Activated naive CD8-positive, alpha-beta T cell treated with anti-CD3 and anti-CD28 coated beads, Interleukin-2, amount 50 U/mL, for 16 hours (primary cell): Measurements from ENCODE around the gene FAM25G.
"Not testable (repeated sequence)": the region's sequence is repeated elsewhere in the genome, so short reads cannot be mapped to it uniquely, and the experiment has no call there.

ENCODE experiments used
- DNase-seq: peaks from one replicate; pipeline ENCODE4 v3.0.0-alpha.2; 2020; ENCODE audit warnings: low read depth, low spot score

Gene FAM25G

DNA sequence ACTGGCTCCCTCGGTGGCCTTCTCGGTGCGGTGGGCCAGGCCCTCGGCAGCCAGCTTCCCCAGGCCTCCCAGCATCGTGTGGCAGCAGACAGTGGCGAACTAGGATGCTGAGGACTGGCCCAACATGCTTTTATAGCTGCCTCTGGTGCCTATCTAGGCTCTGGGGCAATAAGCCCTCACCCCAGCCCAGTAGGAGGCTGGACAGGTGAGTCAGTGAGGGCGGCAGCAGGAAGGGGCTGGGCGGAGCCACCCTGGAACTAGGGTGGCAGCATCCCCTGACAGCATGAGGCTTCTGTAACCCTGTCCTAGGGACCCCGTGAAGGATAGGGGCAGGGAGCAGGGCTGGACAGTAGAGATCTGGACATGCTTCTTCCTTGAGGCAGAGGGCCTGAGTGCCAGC lies at the start of gene FAM25G:
Gene FAM25G, minus strand, starts transcription at position 101 of the 400 bp plus-strand sequence. Its CDS starts 26 bp downstream, at position 75.
- DNase-seq: not testable (repeated sequence)

DNA sequence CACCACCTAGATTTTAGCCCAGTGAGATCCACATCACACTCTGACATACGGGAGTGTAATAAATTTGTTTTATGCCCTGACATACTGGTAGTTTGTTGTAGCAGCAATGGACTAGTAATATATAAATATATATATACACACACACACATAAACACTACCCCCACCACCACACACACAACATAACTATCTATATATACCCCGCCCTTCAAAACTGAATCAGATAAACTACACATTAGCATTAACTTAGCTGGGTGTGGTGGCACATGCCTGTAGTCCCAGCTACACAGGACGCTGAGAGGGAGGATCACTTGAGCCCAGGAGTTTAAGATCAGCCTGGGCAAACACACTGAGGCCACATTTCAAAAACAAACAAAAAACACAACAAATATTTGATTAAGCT lies 44.9 kb upstream of the FAM25G start:
- DNase-seq: not testable (repeated sequence)

DNA sequence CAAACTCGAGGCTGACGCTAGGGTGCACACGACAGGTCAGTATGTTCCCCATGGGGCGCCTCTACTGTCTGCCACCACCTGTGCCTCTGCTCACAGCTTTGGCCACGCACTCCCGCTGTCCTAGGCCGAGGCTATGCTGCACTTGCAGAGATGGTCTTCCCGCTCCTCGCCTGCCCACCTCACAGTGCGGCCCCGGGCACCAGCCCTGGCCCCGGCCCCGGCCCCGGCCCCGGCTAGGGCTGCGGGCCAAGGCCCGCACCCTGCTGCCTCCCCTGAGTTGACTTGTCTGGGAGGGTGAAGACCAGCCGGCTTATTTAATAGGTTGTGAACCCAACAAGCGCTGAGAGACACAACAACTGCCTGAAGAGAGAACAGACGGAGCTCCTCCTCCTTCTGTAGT lies 32.0 kb upstream of the FAM25G start, which contains the start of gene AGAP9:
Gene AGAP9, minus strand, starts transcription at position 164 of the 400 bp plus-strand sequence. Its CDS starts 112 bp downstream, at position 52.
- DNase-seq: not testable (repeated sequence)

DNA sequence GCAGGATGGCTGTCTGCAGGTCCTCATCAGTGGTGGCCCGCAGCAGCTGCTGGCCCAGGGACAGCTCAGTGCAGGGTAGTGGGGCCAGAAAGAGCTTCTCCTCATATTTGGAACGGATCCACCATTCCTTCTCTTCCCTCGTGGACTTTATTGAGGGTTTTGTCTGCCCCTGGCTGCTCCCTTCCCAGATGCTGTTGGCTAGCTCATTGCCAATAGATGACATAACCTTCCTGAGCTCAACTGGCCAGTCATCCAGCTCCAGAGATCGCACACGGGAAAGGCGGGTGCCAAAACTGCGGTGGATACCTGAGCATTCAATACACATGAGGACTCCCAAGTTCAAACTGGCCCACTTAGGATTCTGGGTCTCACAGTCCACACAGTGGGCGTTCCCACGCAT lies 10.8 kb upstream of the FAM25G start:
- not testable (repeated sequence) for DNase-seq

DNA sequence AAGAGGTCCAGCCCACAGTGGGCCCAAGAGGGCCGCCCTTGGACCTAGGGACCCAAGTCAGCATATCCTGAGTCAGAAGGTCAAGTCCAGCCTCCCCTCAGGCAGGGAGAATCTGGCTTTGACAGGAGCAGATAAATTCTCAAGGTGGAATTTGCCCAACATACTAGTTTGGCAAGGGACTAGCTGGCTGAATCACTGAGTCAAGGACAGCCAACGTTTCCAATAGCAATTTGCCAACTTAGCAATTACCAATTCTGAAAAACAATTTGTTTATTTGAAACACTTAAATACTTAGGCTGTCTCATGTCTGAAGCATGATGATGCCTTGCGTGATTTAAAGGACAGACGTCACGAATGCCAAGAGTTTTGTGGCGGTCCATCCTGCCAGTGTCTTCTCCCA lies 2.7 kb upstream of the FAM25G start:
- DNase-seq: not testable (repeated sequence)

DNA sequence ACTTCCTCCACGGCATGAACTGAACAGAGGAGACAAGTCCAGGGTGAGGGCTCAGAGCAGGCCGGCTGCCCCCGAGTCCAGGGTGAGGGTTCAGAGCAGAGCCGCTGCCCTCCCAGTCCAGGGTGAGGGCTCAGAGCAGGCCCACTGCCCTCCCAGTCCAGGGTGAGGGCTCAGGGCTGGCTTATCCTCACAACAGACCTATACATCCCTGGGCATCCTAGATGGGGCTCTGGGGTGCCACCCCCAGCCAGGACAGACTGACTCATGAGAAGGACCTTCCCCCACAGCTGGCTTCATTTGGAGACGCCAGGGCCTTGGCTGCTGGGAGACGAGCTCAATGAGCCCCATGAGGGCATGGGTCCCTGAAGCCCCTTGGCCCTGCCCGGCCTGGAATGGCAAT lies 1.9 kb downstream of the FAM25G start:
- not testable (repeated sequence) for DNase-seq

DNA sequence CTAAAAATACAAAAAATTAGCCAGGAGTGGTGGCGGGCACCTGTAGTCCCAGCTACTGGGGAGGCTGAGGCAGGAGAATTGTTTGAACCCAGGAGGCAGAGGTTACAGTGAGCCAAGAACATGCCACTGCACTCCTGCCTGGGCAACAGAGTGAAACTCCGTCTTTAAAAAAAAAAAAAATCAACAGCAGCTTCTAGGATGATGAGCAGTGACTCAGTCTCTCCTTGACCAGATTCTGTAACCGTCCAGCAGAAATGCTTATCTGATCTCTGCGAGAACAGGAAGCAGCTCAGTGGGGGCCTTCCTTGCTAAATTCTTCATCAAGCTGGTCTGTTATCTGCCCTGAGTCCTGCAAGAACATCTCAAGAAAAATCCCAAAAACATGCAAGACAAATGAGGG lies 5.6 kb downstream of the FAM25G start:
- not testable (repeated sequence) for DNase-seq

DNA sequence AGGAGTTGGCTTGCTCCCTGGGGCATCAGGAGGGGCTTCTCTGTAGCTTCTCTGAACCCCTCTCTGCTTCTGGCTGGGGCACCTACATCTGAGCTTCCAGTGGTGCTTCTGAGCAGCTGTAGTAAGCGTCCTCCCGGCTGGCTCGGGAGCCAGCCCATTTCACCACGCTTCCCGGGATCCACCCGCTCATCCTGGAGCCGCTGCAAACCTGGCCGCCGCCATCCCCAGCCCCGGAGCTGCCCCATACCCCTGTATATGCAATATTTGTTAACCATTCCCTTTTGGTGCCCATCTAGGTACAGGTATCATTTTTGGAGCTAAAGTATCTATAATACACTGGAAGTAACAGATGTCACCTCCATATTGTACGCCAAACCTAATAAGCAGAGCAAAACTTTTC lies 6.7 kb downstream of the FAM25G start:
- not testable (repeated sequence) for DNase-seq

DNA sequence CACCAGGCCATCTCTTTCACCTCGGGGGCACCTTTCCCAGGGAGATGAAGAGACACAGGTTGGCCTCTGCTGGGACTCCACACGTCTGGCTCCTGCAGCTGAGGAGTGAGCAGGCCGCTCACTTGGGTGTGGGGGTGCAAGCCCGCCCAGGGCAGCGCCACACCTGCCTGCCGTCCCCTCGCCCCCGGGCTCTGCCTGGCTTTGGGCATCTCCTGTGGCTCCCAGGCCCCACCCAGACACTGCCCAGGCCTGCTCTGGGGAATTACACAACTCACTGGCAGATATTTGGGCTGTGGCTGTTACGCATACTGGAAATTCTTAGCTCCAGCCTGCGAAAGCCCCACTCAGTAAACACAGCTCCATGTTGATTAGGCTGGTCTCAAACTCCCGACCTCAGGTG lies 7.6 kb downstream of the FAM25G start, which contains the start of gene ANXA8:
Gene ANXA8, minus strand, starts transcription at position 193 of the 400 bp plus-strand sequence. Its CDS starts 182 bp downstream, at position 11.
- not testable (repeated sequence) for DNase-seq

DNA sequence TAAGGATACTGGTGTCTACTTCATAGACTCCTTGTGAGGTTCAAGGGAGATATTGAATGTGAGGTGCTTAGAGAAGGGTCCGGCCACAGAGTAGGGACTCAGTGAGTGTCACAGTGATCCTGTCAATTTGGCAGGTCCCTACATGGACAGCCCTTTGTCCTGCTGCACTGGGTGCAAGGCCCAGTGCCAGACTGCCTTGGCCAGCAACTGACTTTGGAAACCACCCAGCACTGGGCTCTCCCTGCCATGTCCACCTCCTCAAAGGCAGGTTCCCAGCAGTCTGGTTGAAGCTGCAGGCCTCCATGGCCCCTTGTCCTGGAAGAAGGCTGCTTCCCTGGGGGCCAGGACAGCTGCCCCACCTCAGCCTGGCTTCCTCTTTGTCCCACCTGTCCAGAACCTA lies 9.1 kb downstream of the FAM25G start:
- not testable (repeated sequence) for DNase-seq

DNA sequence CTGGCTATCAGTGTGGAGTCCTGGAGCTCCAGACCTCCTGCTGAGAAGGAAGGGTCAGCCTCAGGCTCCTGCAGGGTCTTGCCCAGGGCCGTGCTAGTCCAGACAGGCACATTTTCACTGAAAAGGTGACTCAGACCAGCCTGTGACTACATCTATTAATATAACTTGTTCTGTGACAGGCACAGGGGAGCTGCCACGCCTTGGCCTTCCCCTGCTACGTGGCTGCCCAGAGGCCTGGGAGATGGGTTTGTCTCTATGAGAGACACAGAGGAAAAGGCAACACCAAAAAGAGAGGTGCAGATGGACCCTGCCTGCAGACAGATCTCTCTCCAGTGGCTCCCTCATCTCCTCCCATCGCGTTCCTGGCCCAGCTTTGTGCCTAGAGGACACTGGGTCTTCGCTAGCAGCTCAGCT lies 9.7 kb downstream of the FAM25G start:
- DNase-seq: not testable (repeated sequence)

DNA sequence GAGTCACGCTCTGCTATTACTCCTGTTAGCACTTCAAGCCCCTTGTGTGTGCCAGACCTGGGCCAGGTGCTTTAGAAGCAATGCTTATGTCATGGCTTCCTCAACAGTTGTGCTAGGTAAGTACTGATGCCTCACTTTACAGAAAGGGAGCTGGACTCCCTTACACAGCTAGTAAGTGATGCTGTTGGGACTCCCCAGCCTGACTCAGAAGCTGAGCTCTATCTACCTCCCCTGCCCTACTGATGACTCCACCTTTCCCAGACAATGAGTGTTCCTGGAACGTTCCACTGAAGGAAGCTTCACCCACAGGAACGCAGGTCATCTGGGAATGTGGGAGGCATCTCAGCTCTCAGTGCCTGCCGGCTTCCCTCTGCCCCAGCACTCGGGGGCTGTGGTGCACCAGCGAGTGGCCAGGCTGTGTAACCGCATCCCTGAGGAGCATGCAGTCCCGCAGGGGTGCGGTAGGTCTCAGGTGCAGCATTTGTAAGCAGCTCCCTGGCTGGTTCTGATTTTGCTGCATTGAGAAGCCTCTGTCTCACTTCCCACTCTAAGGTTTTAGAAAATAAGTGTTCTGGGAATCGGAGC lies 10.2 kb downstream of the FAM25G start:
- DNase-seq: not testable (repeated sequence)

DNA sequence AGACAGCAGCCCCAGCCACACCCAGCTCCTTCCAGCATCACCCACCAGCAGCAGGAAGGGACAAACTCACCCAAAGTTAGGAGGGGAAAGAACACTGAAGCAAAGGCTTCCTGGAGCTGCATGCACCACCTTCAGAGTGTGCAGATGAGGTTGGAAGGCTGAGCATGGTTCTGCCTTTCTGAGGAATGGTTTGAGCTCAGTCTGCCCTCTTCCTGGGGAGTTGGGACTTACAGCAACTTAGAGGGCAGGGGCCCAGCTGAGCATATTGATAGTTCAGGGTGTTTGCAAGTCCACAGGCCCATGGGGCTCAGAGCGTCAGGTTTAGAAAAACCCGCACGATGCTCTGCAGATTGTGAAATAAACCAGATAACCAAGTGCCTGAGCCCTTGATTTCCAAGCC lies 11.4 kb downstream of the FAM25G start:
- DNase-seq: not testable (repeated sequence)

DNA sequence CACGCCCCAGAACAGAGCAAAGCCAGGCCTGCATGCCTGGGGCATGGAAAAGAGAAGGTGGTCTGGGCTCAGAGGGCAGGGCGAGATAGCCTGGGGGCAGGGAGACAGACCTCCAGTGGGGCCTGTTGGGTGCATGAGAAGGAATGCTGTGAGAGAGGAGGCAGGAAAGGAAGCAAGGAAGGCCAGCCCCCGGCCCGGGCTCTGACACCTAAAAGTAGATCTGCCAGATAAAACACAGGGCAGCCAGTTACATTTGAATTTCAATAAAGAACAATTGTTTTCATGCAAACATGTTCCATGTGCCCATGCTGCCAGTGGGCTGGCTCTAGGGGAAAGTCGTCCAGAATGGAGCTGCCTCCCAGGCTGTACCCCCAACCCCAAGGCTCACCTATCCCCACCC lies 13.4 kb downstream of the FAM25G start:
- not testable (repeated sequence) for DNase-seq

DNA sequence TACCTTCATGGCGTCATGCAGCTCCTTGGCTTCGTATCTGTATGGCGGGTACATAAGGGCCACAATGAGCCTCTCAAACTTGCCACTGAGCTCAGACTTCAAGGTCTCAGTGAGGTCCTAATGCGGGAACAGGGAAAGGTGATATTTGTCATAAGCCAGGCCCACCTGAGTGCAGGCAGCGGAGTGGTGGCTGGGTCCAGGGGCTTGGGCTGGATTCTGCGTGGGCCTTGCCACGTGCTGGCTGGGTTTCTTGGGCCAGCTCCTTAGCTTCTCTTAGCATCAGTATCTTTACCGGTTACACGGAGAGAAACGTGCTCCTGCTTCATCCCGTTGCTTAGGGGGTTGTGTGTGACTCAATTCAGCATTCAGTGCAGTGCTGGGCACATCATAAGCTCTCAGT lies 14.4 kb downstream of the FAM25G start:
- DNase-seq: not testable (repeated sequence)

DNA sequence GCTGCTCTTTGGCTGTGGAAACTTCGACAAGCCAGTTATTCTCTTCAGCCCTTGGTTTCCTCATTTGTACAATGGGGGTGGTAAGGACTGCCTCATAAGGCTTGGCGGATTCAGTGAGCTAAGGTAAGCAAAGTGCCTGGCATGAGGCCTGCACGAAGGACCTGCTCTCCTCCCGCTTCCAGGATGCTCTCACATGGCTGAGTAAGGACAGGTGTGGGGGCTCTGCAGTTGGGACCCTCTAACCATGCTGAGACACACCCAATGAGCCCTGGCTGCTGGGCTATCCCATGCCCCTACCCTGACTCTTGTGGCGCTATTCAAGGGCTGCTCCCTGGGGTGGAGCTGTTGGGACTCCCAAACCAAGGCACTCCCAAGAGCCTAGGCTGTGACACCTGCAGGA lies 16.4 kb downstream of the FAM25G start:
- not testable (repeated sequence) for DNase-seq

DNA sequence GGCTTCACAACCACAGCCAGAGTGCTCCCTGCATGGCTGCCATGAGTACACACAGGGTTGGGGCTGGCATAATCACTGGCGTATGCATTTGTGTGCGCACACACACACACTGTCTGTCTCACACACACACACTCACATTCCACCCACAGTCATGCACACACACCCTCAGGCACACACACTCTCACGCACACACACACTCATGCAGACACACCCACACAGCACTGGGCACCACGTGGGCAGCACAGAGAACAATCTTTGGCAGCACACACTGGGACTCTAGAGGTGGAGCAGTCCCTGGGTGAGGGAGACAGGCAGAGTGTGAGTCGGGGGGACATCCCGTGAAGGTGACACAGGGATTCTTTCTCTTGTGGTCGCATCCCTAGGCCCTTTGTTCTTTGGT lies 18.0 kb downstream of the FAM25G start:
- not testable (repeated sequence) for DNase-seq

DNA sequence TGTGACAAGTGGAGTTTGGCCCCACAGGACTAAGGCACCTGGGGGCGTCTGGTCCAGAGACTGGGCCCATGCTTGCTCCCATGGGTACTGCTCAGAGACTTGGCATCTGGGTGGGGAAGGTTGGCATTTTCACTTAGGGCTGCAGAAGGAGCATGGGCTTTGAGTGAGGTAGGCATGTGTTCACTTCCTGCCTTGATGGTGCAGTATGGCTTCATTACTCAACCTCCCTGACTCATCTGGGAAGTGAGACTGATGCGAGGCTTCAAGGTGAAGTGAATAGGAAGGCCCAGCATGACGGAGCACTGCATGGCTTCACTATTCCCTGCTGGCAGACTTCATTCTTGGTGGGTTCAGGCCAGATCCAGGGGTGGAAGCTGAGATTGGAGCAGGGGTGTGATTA lies 18.9 kb downstream of the FAM25G start:
- not testable (repeated sequence) for DNase-seq

DNA sequence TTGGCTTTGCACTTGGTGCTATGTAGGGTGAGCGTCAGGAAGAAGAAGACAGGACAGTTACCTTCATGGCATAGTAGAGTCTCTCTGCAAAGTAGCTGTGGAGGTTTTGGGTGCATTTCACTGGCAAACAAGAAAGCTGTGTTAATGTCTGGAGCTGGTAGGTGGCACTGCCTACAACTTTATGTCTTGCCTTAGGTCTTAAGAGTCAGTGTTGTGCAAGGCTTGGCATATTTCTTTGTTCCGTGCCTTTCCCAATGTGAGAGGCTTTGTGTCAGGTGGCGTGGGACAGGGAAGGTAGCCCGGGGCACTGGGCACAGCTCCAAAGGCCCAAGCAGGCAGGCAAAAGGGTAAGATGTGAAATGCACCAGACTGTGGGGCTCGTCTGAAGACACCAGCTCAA lies 19.4 kb downstream of the FAM25G start:
- not testable (repeated sequence) for DNase-seq

DNA sequence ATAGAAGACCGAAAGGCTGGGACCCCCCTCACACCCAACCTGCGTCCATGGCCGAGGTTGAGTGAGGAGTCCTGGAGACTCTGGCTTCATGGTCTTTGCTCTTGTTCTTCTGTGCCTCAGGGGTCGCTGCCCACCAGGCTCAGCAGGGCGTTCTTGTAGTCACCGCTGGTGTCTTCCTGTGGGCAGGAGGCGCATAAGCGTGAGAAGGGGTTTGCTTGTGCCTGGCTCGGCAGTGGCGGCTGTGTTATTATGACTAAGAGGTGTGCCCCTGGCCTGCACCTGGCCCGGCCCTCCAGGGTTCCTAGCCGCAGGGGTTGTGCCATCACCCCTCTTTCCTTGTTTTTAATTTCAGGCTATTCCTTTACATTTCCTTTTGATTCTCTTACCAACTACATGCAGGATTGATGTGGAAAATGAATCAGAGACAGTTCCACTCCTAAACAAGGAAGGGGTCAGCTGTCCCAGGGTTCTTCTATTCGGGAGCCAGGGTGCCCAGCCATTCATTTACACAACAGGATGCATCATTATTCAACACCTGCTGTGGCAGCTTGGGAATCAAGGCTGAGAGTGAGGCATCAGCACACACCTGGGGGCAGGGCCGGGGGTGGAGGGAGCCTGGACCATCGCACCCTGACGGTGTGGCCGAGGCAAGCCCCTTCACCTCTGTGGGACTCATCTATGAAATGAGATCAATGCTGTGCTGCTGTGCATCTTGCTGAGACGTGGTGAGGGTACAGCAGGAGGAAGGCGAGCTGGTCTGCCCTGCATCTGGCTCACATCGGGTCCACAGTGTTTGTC lies 22.6 kb downstream of the FAM25G start:
- not testable (repeated sequence) for DNase-seq

DNA sequence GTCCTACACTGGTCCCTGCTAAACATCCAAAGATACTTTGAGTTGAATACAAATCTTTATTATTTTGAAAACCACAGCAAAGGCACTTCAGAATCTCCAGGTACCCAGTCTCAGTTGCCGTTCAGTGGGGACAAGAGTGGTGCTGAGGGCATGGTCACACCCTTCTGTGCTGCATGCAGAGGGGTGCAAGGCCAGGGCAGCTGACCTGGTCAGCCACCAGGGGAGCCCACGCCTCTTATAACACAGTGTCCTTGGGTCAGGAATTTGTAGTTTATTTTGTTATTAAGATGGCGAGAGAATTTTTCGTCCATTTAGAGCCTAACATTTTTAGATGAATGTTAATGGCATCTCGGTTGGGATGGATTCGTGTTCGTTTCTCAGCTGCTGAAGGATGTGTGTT lies 23.5 kb downstream of the FAM25G start:
- not testable (repeated sequence) for DNase-seq

DNA sequence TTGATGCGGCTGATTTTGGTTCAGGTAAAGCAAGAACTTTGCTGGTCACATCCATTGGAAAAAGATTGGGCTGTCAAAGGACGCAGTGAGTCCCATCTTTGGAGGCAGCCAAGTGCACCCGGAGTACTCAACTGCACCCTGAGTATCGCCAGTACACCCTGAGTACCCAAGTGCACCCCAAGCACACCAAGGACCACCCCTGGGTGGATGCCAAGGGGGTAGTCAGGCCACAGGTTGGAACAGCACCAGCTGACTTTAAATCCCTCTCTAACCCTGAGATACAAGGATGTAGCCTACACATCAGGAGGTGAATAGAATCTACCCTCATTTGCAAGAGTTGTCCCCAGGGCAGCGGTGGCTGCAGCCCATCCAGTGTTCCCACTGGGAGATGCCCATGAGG lies 24.0 kb downstream of the FAM25G start:
- DNase-seq: not testable (repeated sequence)
